Small intestine (tissue), 7 donors: ENCODE measurements around the gene TBC1D1. TPM values are rescaled to one million over a fixed set of nuclear protein-coding genes. Genes with fewer than 3 reads are reported as not detected.

Source experiments
- DNase-seq, 2 donors: peaks; one replicate each; pipeline versions ENCODE4 v3.0.0 to v3.0.0-alpha.2; 2013
- FAIRE-seq: peaks from 2 replicates; lab custom pipeline; 2012; peaks lifted over from hg19 to GRCh38; lab: Jason Lieb, UNC
- H3K27ac ChIP-seq, 3 donors: one replicate each; pipeline ENCODE4 v1.5.1; 2013; ENCODE audit warnings: low read length in 2 of 3, mild to moderate bottlenecking in 2 of 3, control low read depth in 1 of 3, inconsistent platforms in 1 of 3, low read depth in 1 of 3, moderate library complexity in 1 of 3
- H3K27me3 ChIP-seq, 3 donors: one replicate each; pipeline ENCODE4 v1.6.1; 2013; ENCODE audit warnings: low read length in 3 of 3, inconsistent platforms in 1 of 3; ENCODE audit not compliant: control insufficient read depth in 3 of 3, insufficient read depth in 3 of 3
- H3K36me3 ChIP-seq, 3 donors: one replicate each; pipeline ENCODE4 v1.6.1; 2013; ENCODE audit warnings: low read length in 3 of 3, inconsistent platforms in 1 of 3, low read depth in 1 of 3, mild to moderate bottlenecking in 1 of 3, moderate library complexity in 1 of 3; ENCODE audit not compliant: control insufficient read depth in 3 of 3, insufficient read depth in 2 of 3
- H3K4me1 ChIP-seq, 3 donors: one replicate each; pipeline ENCODE4 v1.6.1; 2013; ENCODE audit warnings: low read length in 2 of 3, inconsistent platforms in 1 of 3, low read depth in 1 of 3, mild to moderate bottlenecking in 1 of 3, moderate library complexity in 1 of 3; ENCODE audit not compliant: control insufficient read depth in 3 of 3, insufficient read depth in 2 of 3
- H3K4me3 ChIP-seq, 3 donors: one replicate each; pipeline ENCODE4 v1.5.1; 2013; ENCODE audit warnings: low read length in 3 of 3, control low read depth in 1 of 3, inconsistent platforms in 1 of 3, low read depth in 1 of 3, mild to moderate bottlenecking in 1 of 3, moderate library complexity in 1 of 3
- H3K9me3 ChIP-seq, 2 donors: one replicate each; pipeline ENCODE4 v1.6.1; 2013; ENCODE audit warnings: low read depth in 1 of 2, low read length in 1 of 2; ENCODE audit not compliant: control insufficient read depth in 2 of 2, insufficient read depth in 1 of 2
- WGBS, 3 donors: extraction: QIAGEN DNeasy Blood & Tissue Kit; methylation state at CpG; one replicate each; pipeline ENCODE4 v1.1.7; 2013; 5-methylcytosine and 5-hydroxymethylcytosine counted together
- polyA plus RNA-seq, 4 donors: library from polyadenylated mRNA; stranded (reverse) in 3 of 4; unstranded in 1 of 4; fragments of 200-250 nt in 3 of 4; fragments of 120-200 nt in 1 of 4; gene quantifications; one replicate each; pipeline versions ENCODE4 v1.2.1 to v1.2.3, GENCODE V29; 2013
- donor health status: healthy with polysubstance abuse.
- donor health status: control.
- donor health status: control.
- donor health status: Bipolar disorder and iron deficiency.
- donor health status: healthy.

TBC1D1 gene
- polyA plus RNA-seq, 4 donors, result 38.3 to 118 (median 41.5) TPM

GRCh38 chr4:38133711-38134480 is 243.0 kb downstream of the TBC1D1 start:
- Histone ChIP-seq H3K36me3 (peaks cover 0 to 37% (median 4%) of the 10 kb centered on the region in 3 donors), H3K27me3 (no peaks in the 10 kb centered on the region), H3K4me3 (no peak overlapping the region), H3K4me1 (peaks cover 11 to 55% (median 25%) of the 10 kb centered on the region in 3 donors), H3K27ac (peak overlapping the region; percentile 65 to 79 (median 74)), H3K9me3 (no peaks in the 10 kb centered on the region)
- FAIRE-seq (no peak), DNase-seq (no peak)
- WGBS, 3 donors, result 34 to 70% (median 52%) methylated on average over 7 of the region's 7 CpGs

- FAIRE-seq (no peak), DNase-seq (no peak)
- Histone ChIP-seq H3K27me3 (no peaks in the 10 kb centered on the region), H3K36me3 (peaks cover 4 to 47% (median 7%) of the 10 kb centered on the region in 3 donors), H3K4me3 (no peak overlapping the region), H3K4me1 (peaks cover 8 to 45% (median 20%) of the 10 kb centered on the region in 3 donors), H3K9me3 (no peaks in the 10 kb centered on the region), H3K27ac (no peak overlapping the region)
- 95 to 98% (median 98%) methylated on average over 8 of the region's 8 CpGs for WGBS, 3 donors
These were observed 244.3 kb downstream of the TBC1D1 start for GRCh38 chr4:38135201-38135600.

- Histone ChIP-seq H3K36me3 (peaks cover 4 to 41% (median 7%) of the 10 kb centered on the region in 3 donors), H3K9me3 (no peaks in the 10 kb centered on the region), H3K27ac (no peak overlapping the region), H3K4me1 (peaks cover 5 to 40% (median 10%) of the 10 kb centered on the region in 3 donors), H3K4me3 (no peak overlapping the region), H3K27me3 (no peaks in the 10 kb centered on the region)
- DNase-seq (no peak), FAIRE-seq (no peak)
- 91 to 97% (median 93%) methylated on average over 9 to 10 of the region's 10 CpGs for WGBS, 3 donors
These were observed 245.7 kb downstream of the TBC1D1 start for GRCh38 chr4:38136604-38137003.

- Histone ChIP-seq H3K4me3 (no peak overlapping the region), H3K27me3 (no peaks in the 10 kb centered on the region), H3K27ac (no peak overlapping the region), H3K36me3 (peaks cover 4 to 43% (median 7%) of the 10 kb centered on the region in 3 donors), H3K4me1 (peaks cover 5 to 35% (median 5%) of the 10 kb centered on the region in 3 donors), H3K9me3 (no peaks in the 10 kb centered on the region)
- 95 to 98% (median 97%) methylated on average over 17 of the region's 17 CpGs for WGBS, 3 donors
- FAIRE-seq, result no peak
- DNase-seq, result no peak
These were observed 246.2 kb downstream of the TBC1D1 start for GRCh38 chr4:38137080-38137479.

- peaks cover 4 to 43% (median 7%) of the 10 kb centered on the region in 3 donors for H3K36me3 ChIP-seq
- no peak overlapping the region for H3K27ac ChIP-seq
- H3K4me3 ChIP-seq, result no peak overlapping the region
- WGBS, 3 donors, result 77 to 84% (median 84%) methylated on average over 4 of the region's 4 CpGs
- peaks cover 5 to 26% (median 5%) of the 10 kb centered on the region in 3 donors for H3K4me1 ChIP-seq
- no peaks in the 10 kb centered on the region for H3K9me3 ChIP-seq
- no peak for DNase-seq
- no peak for FAIRE-seq
- no peaks in the 10 kb centered on the region for H3K27me3 ChIP-seq
These were observed 247.5 kb downstream of the TBC1D1 start for GRCh38 chr4:38138363-38138762.

GRCh38 chr4:38139187-38139586 is 248.3 kb downstream of the TBC1D1 start:
- DNase-seq (no peak), FAIRE-seq (no peak)
- H3K27me3 ChIP-seq, result no peaks in the 10 kb centered on the region
- H3K4me3 ChIP-seq, result no peak overlapping the region
- 95 to 96% (median 95%) methylated on average over 4 of the region's 4 CpGs for WGBS, 3 donors
- H3K4me1 ChIP-seq, result peaks cover 0 to 17% (median 0%) of the 10 kb centered on the region in 3 donors
- no peaks in the 10 kb centered on the region for H3K9me3 ChIP-seq
- peaks cover 4 to 41% (median 7%) of the 10 kb centered on the region in 3 donors for H3K36me3 ChIP-seq
- no peak overlapping the region for H3K27ac ChIP-seq

- Histone ChIP-seq H3K27ac (no peak overlapping the region), H3K9me3 (no peaks in the 10 kb centered on the region), H3K4me3 (no peak overlapping the region), H3K36me3 (peaks cover 4 to 33% (median 7%) of the 10 kb centered on the region in 3 donors), H3K27me3 (no peaks in the 10 kb centered on the region), H3K4me1 (peaks cover 0 to 16% (median 0%) of the 10 kb centered on the region in 3 donors)
- WGBS, 3 donors, result 27 to 66% (median 39%) methylated on average over 1 of the region's 1 CpG
- FAIRE-seq (no peak), DNase-seq (no peak)
These were observed 249.8 kb downstream of the TBC1D1 start for GRCh38 chr4:38140643-38141203.

- H3K9me3 ChIP-seq, result no peaks in the 10 kb centered on the region
- FAIRE-seq (no peak), DNase-seq (no peak)
- no peaks in the 10 kb centered on the region for H3K27me3 ChIP-seq
- no peak overlapping the region for H3K4me3 ChIP-seq
- peaks cover 0 to 18% (median 0%) of the 10 kb centered on the region in 3 donors for H3K4me1 ChIP-seq
- H3K36me3 ChIP-seq, result peaks cover 4 to 29% (median 7%) of the 10 kb centered on the region in 3 donors
- WGBS, 3 donors, result 88 to 98% (median 93%) methylated on average over 8 of the region's 8 CpGs
- H3K27ac ChIP-seq, result peak overlapping the region in 1 of 3 donors; percentile 12
These were observed 251.1 kb downstream of the TBC1D1 start for GRCh38 chr4:38141808-38142500.
